GM19193 (cell line): ENCODE results near the gene NEXN.
A peak's percentile ranks its signal among the peaks of the same experiment; 100 is the strongest.

Experiments
- POLR2A ChIP-seq: IDR thresholded peaks from 4 replicates; pipeline ENCODE4 v1.6.1; 2011; ENCODE audit not compliant: insufficient read depth, insufficient read length; ENCODE audit errors: extremely low read depth

Gene NEXN

GRCh38 chr1:77975386-77975785 is 87.0 kb downstream of the NEXN start:
- TF ChIP-seq POLR2A: no peak

GRCh38 chr1:77975907-77976306 is 87.5 kb downstream of the NEXN start:
- TF ChIP-seq POLR2A: no peak

- TF ChIP-seq POLR2A: no peak
Measured at GRCh38 chr1:77976433-77977076, 88.1 kb downstream of the NEXN start.

- TF ChIP-seq POLR2A: no peak
Measured at GRCh38 chr1:77977989-77978292, 89.5 kb downstream of the NEXN start.

DNA sequence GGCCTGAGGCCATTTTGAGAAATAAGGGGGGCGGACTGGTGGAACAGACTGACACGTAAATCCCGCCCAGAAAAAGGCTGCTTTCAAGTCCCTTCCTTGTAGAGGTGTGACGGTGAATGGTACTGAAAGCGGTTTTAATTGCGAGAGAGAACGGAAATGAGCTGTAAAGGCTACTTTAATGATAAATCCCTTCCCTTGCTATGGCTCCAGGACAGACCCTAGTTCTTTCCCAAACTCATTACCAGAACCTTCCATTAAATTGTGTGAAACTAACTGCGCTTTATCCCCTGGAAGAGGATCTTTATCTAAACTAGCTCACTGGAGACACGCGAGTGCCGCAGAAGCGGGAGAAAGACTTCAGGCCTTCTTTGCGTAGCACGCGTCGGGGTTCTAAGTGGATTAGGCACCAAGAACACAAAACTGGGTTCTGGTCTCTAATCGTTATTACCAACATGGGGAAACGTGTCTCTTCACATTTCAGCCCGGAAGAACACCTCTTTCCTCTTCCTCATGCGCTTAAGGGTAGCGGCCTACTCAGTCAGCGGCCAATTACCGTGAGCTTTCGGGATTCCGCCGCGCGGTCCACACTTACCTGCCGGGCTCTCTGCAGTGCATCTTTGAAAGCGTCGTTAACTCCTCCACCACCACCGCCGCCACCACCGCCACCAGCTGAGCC is 90.0 kb downstream of the NEXN start:
- TF ChIP-seq POLR2A: peak; percentile 4

DNA sequence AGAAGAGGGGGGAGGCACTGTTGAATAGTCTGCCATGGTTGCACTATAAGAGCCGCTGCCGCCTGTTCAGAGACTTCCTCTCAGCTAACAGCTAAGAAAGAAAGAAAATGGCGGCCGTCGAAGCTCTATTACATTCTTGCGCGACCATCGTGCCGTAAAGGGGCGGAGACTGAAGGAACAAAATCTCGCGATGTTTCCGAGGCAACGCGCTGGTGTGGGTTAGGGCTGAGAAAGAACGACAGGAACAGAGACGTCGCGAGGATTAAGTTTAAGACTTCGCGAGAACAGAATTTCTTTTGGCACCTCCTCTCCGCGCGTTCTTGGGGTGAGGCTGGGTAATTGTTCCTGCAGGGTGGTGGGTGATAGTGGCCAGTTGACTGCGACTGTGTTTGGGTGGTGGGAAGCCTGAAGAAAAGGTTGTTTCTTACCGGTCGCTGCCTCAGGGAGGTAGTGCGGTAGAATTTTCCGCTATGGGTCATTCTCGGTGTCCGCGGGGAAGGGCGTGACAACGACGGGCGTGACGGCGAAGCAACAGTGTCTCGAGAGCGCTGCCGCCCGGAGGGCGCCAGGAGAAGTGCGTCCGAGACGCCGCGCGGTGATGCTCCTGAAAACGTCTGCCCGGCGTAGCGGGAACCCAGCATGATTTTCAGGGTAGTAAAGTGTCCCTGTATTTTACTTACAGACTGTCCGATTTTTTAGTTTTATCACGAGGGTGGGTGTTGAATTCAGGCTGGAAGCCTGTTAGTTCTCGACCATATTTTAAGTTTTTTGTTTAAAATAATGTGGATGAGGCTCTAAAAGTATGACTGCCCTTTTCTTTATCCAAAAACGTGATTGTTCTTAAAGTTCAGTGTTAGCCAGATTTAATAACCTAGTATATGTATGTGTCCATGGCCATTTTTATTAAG is 90.8 kb downstream of the NEXN start, which contains the start of gene FUBP1:
Gene FUBP1 (minus strand): TSS at position 104 of the 908 bp plus-strand sequence. CDS start 68 bp downstream, at position 36.
- peak; percentile 97 for TF ChIP-seq POLR2A

DNA sequence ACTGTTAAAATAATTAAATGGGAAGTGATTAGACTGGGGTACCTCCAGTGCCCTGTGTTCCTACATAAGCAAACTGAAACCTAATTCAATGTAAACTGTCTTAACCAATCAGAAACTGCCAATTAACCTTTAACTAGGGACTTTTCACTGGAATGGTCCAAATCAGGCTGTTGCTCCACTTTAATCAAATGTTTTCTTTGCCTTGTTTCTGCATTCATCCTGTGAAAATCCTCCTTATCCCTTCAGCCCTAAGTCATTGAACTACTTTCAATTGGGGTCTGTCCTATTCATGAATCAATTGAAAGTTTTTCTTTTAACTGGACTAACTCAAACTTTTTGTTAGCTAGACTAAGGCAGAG is 95.6 kb downstream of the NEXN start:
- TF ChIP-seq POLR2A: no peak

GRCh38 chr1:77984629-77985028 is 96.2 kb downstream of the NEXN start:
- TF ChIP-seq POLR2A: no peak

- no peak for TF ChIP-seq POLR2A
Measured at GRCh38 chr1:77986810-77987209, 98.4 kb downstream of the NEXN start.

- no peak for TF ChIP-seq POLR2A
Measured at GRCh38 chr1:77987919-77988318, 99.5 kb downstream of the NEXN start.

DNA sequence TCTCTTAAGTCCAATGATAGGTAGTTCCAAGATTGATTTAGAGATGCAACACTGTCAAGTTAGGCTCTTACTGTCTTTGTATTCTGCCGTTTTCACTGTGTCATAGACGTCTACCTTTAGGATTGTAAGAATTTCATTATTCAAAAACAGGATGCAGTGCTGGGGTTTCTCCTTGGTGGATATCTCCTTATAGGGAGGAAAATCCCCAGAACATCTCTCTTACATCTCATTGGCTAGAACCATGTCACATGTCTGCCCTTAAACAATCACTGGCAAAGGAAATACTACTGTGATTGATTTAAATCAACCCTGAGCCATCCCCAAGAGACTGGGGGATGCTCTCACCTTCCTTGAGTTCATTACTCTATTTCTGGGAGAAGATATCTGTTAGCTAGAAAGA is 101.3 kb downstream of the NEXN start:
- no peak for TF ChIP-seq POLR2A

DNA sequence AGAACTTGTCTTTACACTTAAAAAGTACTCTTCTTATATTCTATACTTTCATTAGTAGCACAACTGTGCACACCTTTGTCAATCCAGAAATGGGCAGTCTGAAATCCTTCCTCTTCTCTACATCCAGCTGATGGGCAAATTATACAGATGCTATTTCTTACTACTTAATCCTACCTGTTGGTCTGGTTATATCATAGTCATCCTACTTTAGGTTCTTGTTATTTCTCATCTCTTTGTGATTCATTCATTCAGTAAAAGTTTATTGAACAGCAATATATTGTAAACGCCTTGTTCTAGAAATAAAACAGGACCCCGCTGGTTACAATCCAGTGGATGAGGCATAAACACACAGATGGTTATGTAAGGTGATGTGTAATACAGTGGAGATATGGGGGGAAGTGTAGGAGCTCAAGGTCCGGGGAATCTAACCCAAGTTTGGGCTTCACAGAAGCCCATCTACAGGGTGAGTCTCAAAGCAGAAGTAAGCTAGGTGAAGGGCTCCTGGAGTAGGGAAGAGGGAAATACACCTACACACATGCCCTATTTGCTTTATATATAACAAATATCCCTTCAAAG is 102.3 kb downstream of the NEXN start:
- TF ChIP-seq POLR2A: no peak

- no peak for TF ChIP-seq POLR2A
Measured at GRCh38 chr1:77991638-77992037, 103.2 kb downstream of the NEXN start.
